A204.1 (cell line): ENCODE data around the gene ATRIP.
"Not testable (repeated sequence)": the region's sequence is repeated elsewhere in the genome, so short reads cannot be mapped to it uniquely, and the experiment has no call there.

ENCODE experiments used
- FAIRE-seq: peaks from 2 replicates; lab custom pipeline; 2012; peaks lifted over from hg19 to GRCh38; lab: Jason Lieb, UNC

Gene ATRIP

GRCh38 chr3:48437812-48438211 is 8.7 kb upstream of the ATRIP start:
- FAIRE-seq, result no peak

GRCh38 chr3:48439820-48440589 is 6.5 kb upstream of the ATRIP start, which contains the start of the genes CCDC51 and TMA7:
CCDC51 (minus strand) TSS chr3:48440119; CDS start chr3:48435128, 4,991 bp downstream.
TMA7 (plus strand) TSS chr3:48440257; CDS start chr3:48440297, 40 bp downstream.
- FAIRE-seq, result peak; percentile 97

GRCh38 chr3:48440590-48440958 is 6.0 kb upstream of the ATRIP start:
- FAIRE-seq, result no peak

- no peak for FAIRE-seq
Measured at GRCh38 chr3:48441940-48442339, 4.6 kb upstream of the ATRIP start.

GRCh38 chr3:48445277-48445882 is 1.2 kb upstream of the ATRIP start:
- FAIRE-seq, result no peak

GRCh38 chr3:48446043-48446424 is 503 bp upstream of the ATRIP start:
- FAIRE-seq, result no peak

GRCh38 chr3:48451270-48451669 is 4.7 kb downstream of the ATRIP start:
- no peak for FAIRE-seq

- no peak for FAIRE-seq
Measured at GRCh38 chr3:48456456-48456855, 9.9 kb downstream of the ATRIP start.

- no peak for FAIRE-seq
Measured at GRCh38 chr3:48459331-48459730, 12.8 kb downstream of the ATRIP start.

- FAIRE-seq, result no peak
Measured at GRCh38 chr3:48459773-48460516, 13.4 kb downstream of the ATRIP start.

- no peak for FAIRE-seq
Measured at GRCh38 chr3:48460517-48460902, 14.0 kb downstream of the ATRIP start.

GRCh38 chr3:48461767-48462166 is 15.2 kb downstream of the ATRIP start:
- not testable (repeated sequence) for FAIRE-seq

- FAIRE-seq, result no peak
Measured at GRCh38 chr3:48463703-48464102, 17.2 kb downstream of the ATRIP start.

- no peak for FAIRE-seq
Measured at GRCh38 chr3:48464713-48465221, 18.2 kb downstream of the ATRIP start.

- no peak for FAIRE-seq
Measured at GRCh38 chr3:48465237-48465530, 18.6 kb downstream of the ATRIP start.

- FAIRE-seq, result peak; percentile 99
Measured at GRCh38 chr3:48465531-48466378, 19.2 kb downstream of the ATRIP start.

- no peak for FAIRE-seq
Measured at GRCh38 chr3:48466386-48467109, 20.0 kb downstream of the ATRIP start.

GRCh38 chr3:48467110-48467454 is 20.5 kb downstream of the ATRIP start:
- FAIRE-seq, result no peak

- FAIRE-seq, result no peak
Measured at GRCh38 chr3:48467473-48468267, 21.1 kb downstream of the ATRIP start.

- FAIRE-seq, result no peak
Measured at GRCh38 chr3:48468329-48468731, 21.8 kb downstream of the ATRIP start.
